Renal cortical epithelial cell (primary cell): Measurements from ENCODE around the gene SLC15A3. TPM values are rescaled to one million over a fixed set of nuclear protein-coding genes. Genes with fewer than 3 reads are reported as not detected.
A peak's percentile ranks its signal among the peaks of the same experiment; 100 is the strongest.

Experiments
- DNase-seq: peaks from one replicate; pipeline ENCODE4 v3.0.0-alpha.2; 2011; ENCODE audit warnings: low read depth
- total RNA-seq: library from RNA; depleted of rRNA; stranded (reverse); fragments of >200 nt; gene quantifications from 2 replicates; pipeline ENCODE4 v1.2.3, GENCODE V29; 2014

Gene SLC15A3
- total RNA-seq, 1 donor from 2014 or later: 0.89 TPM

GRCh38 chr11:60928563-60929001 lies 23.4 kb downstream of the SLC15A3 start:
- no peak for DNase-seq

GRCh38 chr11:60927600-60927999 lies 24.4 kb downstream of the SLC15A3 start:
- DNase-seq: no peak

GRCh38 chr11:60927061-60927592 lies 24.8 kb downstream of the SLC15A3 start:
- DNase-seq: no peak

DNA sequence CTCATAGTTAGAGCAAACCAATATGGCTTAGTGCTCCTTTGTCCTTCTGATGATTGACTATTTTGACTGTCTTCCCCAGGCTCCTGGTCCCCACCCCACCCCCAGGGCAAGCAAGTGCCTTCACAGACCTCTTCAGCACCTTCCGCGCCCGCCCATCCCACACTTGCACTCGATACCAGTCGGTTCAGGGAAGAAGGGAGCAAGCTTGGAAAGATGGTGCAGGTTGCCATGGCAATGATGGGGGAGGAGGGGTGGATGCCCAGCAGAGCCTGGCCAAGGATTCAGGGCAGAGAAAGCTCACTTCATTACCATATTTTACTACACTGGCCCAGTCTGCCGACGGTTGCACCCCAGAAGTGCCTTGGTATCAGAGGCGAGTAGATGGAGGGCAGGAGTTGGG lies 25.5 kb downstream of the SLC15A3 start:
- no peak for DNase-seq

- DNase-seq: peak; percentile 78
These were observed 26.1 kb downstream of the SLC15A3 start for GRCh38 chr11:60925868-60926267.

- no peak for DNase-seq
These were observed 26.8 kb downstream of the SLC15A3 start for GRCh38 chr11:60924906-60925853.

- DNase-seq: peak; percentile 33
These were observed 27.7 kb downstream of the SLC15A3 start, which contains the start of gene TMEM132A for GRCh38 chr11:60924110-60924905. TMEM132A (plus strand) TSS chr11:60924460; CDS start chr11:60924634, 174 bp downstream.

DNA sequence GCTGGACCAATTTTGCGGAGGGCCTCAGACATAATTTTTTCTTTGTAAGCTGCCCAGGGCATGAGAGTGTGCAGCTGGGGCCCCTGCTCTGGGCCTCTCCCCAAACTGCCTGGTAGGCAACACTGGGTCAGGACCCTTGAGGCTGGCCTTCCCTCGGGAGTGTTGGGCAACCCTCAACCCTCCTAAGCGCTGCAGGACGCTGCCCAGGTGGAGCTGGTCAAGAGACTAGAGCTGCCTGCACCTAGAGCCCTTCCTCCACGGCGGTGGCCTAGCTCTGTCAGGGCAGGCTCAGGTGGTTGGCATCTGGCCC lies 28.2 kb downstream of the SLC15A3 start:
- no peak for DNase-seq

- no peak for DNase-seq
These were observed 28.6 kb downstream of the SLC15A3 start for GRCh38 chr11:60923326-60923725.

- DNase-seq: no peak
These were observed 29.1 kb downstream of the SLC15A3 start for GRCh38 chr11:60922906-60923305.

DNA sequence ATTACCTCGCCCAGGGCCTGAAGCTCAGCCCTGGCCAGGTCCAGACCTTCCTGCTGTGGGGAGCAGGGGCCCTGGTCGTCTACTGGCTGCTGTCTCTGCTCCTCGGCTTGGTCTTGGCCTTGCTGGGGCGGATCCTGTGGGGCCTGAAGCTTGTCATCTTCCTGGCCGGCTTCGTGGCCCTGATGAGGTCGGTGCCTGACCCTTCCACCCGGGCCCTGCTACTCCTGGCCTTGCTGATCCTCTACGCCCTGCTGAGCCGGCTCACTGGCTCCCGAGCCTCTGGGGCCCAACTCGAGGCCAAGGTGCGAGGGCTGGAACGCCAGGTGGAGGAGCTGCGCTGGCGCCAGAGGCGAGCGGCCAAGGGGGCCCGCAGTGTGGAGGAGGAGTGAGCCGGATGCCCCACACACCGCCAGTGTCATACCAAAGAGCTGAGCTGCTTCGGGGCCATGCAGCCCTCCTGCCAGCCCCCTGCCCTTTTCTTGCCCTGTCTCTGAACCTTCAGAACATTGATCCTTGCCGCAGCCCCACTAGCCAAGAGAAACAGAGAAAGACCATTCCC lies 30.1 kb downstream of the SLC15A3 start:
- DNase-seq: no peak

GRCh38 chr11:60921259-60921658 lies 30.7 kb downstream of the SLC15A3 start:
- DNase-seq: no peak

DNA sequence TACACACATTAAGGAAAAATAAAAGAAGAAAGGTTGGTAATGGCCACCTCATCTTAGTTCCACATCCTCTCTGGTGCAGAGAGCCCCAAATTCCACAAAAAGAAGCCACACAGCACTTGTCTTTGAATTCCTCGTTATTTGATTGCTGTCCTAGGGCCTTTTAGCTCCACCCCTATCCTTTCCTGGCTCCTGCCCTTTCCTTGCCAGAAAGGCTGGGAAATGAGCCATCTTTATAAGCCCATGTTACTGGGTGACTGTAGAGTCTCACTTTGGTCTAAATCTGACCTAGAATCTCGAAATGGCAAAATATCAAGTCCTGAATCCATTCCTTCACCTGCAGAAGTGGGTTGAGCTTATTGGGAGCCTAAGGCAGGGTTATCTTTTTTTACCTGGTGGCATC lies 32.0 kb downstream of the SLC15A3 start:
- no peak for DNase-seq

DNA sequence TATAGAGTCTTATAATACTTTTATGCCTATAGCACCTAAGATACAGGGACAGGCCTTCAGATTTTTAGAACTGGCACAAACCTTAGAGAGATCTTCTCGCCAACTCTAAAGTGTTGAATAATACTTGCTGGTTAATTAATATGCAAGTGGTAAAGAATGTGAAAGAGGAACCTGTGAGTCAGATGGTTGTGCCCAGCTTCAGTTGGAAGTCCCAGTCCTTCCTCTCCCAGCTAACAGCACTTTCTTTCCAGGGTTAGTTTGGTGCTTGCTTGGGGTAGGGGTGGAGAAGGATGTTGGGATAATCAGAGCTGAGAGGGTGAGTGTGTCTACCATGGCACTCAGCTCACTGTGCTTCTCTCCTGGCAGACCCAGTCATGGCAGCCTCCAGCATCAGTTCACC lies 32.7 kb downstream of the SLC15A3 start:
- DNase-seq: peak; percentile 69

DNA sequence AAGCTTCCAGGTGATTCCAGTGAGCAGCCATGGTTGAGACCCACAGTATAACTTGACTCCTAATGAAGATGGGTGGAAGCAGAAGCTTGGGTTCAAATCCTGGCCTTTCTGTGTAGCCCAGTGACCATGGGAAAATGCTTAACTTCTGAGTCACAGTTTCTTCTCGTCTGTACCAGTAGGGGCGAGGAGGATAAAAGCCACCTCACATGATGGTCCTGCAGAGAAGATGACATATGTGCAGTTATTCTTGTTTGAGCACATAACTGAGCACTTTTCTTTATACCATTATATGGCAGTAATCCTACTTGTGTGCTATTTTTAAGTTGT lies 33.1 kb downstream of the SLC15A3 start:
- DNase-seq: peak; percentile 58

- DNase-seq: no peak
These were observed 33.6 kb downstream of the SLC15A3 start for GRCh38 chr11:60918251-60918938.

DNA sequence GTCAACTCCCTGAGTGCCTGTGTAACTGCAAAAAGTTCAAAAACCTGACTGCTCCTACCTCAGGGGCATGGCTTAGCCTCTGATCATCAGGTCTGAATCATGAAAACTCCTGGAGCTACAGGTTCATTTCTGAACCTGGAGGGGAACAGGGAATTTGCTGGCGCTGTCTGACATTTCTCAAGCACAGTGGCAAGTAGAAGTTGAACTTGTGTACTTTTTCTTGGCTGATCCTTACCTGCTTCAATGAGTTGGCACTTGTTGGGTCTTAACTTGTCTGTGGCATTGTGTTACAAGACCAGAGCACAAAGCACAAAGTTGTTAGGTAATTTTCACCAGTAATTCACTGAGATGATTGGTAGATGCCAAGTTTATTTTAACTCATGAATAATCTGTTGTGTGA lies 34.7 kb downstream of the SLC15A3 start:
- peak; percentile 61 for DNase-seq

- no peak for DNase-seq
These were observed 35.2 kb downstream of the SLC15A3 start for GRCh38 chr11:60916669-60917206.

DNA sequence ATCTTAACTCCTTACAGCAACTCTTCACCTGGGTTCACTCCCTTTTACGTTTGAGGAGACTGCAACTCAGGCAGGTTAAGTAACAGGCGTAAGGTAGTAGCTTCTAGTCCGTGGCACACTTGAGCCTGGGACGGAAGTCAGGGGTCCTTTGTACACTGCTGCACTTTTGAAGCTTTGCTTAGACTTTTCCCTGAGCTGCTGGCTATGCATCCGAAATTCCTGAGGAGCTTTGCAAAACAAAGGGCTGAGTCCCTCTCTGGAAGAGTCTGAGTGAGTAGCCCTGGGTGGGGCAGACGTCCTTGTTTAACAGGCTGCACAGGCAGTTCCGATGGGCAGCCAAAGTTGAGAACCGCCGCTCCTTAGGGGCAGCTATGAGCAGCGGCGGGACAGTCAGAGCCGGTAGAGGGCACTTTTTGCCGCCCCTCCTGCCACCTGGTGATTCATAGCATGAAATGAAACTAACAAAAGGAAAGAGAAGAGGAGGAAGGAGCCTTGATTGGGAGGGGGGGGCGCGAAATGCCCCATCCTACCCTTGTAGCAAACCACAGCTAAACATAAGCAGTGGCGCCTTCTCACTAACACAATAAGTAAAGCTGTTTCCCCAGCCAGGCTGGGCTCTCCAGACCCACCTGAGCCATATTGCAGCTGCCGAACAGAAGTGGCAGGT lies 36.6 kb downstream of the SLC15A3 start:
- peak; percentile 57 for DNase-seq

- no peak for DNase-seq
These were observed 37.2 kb downstream of the SLC15A3 start for GRCh38 chr11:60914633-60915247.
